Activated naive CD4-positive, alpha-beta T cell treated with anti-CD3 and anti-CD28 coated beads, Interleukin-2, amount 10 ng/mL, durations not matched to agents 7 days and 5 days (primary cell): ENCODE results near the gene CCDC158.
"Not testable (repeated sequence)": the region's sequence is repeated elsewhere in the genome, so short reads cannot be mapped to it uniquely, and the experiment has no call there.

Experiments
- CTCF ChIA-PET: fragments of 350-600 bp; sonication (Branson Sonifier 250); formaldehyde crosslinking; loops from one replicate; lab custom pipeline; 2021; ENCODE audit warnings: antibody characterized with exemption; lab: Charles Lee
- DNase-seq: peaks from one replicate; pipeline ENCODE4 v3.0.0-alpha.2; 2020
- H3K27ac Mint-ChIP-seq: one replicate; pipeline ENCODE4 v1.8.0; 2021; ENCODE audit warnings: mild to moderate bottlenecking, moderate library complexity, mixed read lengths
- H3K27me3 Mint-ChIP-seq: one replicate; pipeline ENCODE4 v1.8.0; 2021; ENCODE audit warnings: mild to moderate bottlenecking, mixed read lengths
- H3K36me3 Mint-ChIP-seq: one replicate; pipeline ENCODE4 v1.8.0; 2021; ENCODE audit warnings: mixed read lengths
- H3K4me1 Mint-ChIP-seq: one replicate; pipeline ENCODE4 v1.8.0; 2021; ENCODE audit warnings: mixed read lengths
- H3K4me3 Mint-ChIP-seq: one replicate; pipeline ENCODE4 v1.8.0; 2021; ENCODE audit warnings: mild to moderate bottlenecking, moderate library complexity, mixed read lengths
- H3K9me3 Mint-ChIP-seq: one replicate; pipeline ENCODE4 v1.8.0; 2021; ENCODE audit warnings: mixed read lengths

Gene CCDC158

DNA sequence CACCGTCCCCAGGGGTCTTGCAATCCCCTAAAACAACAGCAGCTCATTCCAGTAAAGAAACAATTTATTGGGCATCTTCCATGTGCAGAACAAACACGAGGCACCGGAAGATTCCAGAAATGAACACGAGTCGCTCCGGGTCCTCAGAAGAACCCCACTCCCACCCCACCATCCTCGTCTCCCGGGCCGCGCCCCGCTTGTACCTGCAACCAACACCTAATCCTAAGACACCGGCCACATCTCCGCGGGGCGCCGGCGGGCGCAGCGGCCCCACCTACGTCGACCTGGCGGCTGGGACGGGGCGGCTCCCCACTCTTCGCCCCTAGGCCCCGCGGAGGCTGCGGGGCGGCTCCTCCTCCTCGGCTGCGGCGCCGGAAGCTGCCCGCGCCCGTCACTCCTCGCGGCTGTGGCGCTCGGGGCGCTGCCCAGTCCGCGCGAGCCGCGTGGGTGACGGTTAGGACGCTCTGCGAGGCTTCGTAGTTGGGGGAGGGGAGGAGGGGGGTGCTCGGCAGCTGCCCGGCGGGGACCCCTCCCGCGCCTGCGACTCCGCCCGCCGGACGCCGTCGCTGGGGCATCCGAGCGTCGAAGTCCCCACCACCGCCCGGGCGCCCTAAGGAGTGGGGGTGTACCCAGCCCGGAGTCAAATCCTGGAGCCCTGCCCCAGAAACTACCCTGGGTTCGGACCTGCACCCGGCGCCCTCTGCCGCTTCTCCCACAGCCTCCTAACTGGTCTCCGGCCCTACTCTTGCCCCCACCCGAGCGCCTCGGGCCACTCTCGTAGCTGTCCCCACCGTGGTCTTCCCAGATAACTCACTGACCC is at the start of gene CCDC158:
TSS of gene CCDC158 (minus strand) at position 380 of the 820 bp plus-strand sequence. CDS start 17,934 bp downstream, outside the sequence.
- Mint-ChIP-seq H3K36me3 (no peaks in the 10 kb centered on the region), H3K9me3 (no peaks in the 10 kb centered on the region), H3K4me1 (peaks cover 7% of the 10 kb centered on the region), H3K27me3 (peaks cover 35% of the 10 kb centered on the region), H3K27ac (no peak within 1 kb of the TSS), H3K4me3 (peak within 1 kb of the TSS; percentile 36)
- CTCF ChIA-PET: interaction anchor here (1.5 kb wide), 1 partner anchor 10 kb away, joined by 4 read pairs; no protein-coding TSS in a partner anchor
- peak; percentile 33 for DNase-seq

DNA sequence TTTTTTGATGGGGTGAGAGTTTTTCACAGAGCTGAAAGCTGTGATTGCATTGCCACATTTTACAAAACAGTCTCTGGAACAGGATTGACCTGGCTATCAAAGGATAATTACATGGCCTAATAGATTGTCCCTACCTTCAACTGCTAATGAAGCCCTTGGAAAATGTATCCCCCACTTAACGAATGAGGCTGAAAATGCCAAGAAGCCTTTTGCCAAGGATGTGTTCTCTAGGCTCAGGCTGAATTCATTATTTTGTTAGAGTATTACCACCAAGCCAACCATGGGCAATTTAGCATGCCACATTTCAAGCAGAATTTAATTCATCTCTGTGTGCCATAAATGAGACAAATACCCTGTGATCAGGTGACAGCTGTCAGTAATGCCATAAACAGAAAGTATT is 49.6 kb upstream of the CCDC158 start:
- no peaks in the 10 kb centered on the region for H3K4me1 Mint-ChIP-seq
- no peaks in the 10 kb centered on the region for H3K9me3 Mint-ChIP-seq
- CTCF ChIA-PET: no interaction called here
- no peak overlapping the region for H3K27ac Mint-ChIP-seq
- H3K27me3 Mint-ChIP-seq: no peaks in the 10 kb centered on the region
- no peak for DNase-seq
- H3K36me3 Mint-ChIP-seq: no peaks in the 10 kb centered on the region
- H3K4me3 Mint-ChIP-seq: no peak overlapping the region

DNA sequence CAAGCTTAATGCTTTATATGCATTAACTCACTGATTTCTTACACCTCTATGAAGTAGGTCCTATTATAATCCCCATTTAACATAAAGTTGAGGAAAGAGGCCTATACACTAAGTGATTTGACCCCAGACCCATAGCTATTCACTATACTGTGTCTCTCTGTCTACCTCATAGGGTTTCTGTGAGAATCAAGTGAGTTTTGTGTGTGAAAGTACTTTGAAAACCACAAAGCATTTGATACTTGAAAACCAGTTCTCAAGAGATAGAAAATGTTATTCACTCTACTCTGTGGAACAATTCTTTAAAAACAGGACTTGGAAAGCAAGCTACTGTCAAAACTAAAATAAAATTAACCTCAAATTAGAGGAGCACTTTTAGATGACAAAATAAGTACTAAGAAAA is 49.1 kb upstream of the CCDC158 start:
- CTCF ChIA-PET: interaction anchor here (0.7 kb wide), 1 partner anchor 8 kb away, joined by 3 read pairs; no protein-coding TSS in a partner anchor

DNA sequence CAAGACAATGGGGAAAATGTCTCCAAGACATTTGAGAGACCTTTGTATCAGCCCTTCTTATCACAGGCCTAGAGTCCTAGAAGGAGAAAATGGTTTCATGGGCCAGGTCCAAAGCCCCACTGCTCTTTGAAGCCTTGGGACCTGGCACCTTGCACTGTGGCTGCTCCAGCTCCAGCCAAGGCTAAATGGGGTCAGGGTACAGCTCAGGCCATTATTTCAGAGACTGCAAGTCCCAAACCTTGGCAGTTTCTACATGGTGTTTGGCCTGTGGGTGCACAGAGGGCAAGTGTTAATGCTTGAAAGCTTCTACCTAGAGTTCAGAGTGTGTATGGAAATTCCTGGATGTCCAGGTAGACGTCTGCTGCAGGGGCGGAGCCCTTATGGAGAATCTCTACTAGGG is 42.6 kb upstream of the CCDC158 start:
- CTCF ChIA-PET: no interaction called here
- DNase-seq: no peak
- H3K36me3 Mint-ChIP-seq: no peaks in the 10 kb centered on the region

More for the DNA sequence above, 49.1 kb upstream of the CCDC158 start:
- Mint-ChIP-seq H3K27ac (no peak overlapping the region), H3K9me3 (no peaks in the 10 kb centered on the region), H3K27me3 (no peaks in the 10 kb centered on the region), H3K4me3 (no peak overlapping the region), H3K36me3 (no peaks in the 10 kb centered on the region), H3K4me1 (no peaks in the 10 kb centered on the region)
- no peak for DNase-seq

DNA sequence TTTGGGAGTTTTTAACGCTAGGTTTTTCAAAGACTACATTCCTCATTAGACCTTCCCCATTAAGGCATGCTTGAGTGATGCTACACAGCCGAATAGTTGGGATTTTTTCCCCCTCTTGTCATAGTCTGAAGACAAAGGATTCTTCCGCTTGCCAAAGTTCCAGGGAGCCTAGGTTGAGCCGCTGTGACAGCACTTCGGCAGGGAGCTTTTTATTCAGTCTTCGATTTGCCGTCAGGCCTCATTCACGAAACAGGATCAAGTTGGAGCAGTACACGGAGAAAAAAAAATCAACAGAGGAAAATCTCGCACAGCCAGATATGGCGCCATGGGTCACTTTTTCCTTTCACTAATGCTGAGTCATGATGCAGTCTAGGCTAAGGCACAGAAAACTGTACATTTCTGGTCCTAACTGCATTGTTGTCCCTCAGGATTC is 38.4 kb upstream of the CCDC158 start:
- Mint-ChIP-seq H3K27me3 (no peaks in the 10 kb centered on the region), H3K4me1 (no peaks in the 10 kb centered on the region), H3K4me3 (no peak overlapping the region), H3K27ac (no peak overlapping the region), H3K36me3 (no peaks in the 10 kb centered on the region), H3K9me3 (peaks cover 8% of the 10 kb centered on the region)
- no peak for DNase-seq
- CTCF ChIA-PET: no interaction called here

More for the DNA sequence above, 42.6 kb upstream of the CCDC158 start:
- no peaks in the 10 kb centered on the region for H3K27me3 Mint-ChIP-seq
- no peak overlapping the region for H3K4me3 Mint-ChIP-seq
- H3K9me3 Mint-ChIP-seq: peaks cover 11% of the 10 kb centered on the region
- no peaks in the 10 kb centered on the region for H3K4me1 Mint-ChIP-seq
- no peak overlapping the region for H3K27ac Mint-ChIP-seq

DNA sequence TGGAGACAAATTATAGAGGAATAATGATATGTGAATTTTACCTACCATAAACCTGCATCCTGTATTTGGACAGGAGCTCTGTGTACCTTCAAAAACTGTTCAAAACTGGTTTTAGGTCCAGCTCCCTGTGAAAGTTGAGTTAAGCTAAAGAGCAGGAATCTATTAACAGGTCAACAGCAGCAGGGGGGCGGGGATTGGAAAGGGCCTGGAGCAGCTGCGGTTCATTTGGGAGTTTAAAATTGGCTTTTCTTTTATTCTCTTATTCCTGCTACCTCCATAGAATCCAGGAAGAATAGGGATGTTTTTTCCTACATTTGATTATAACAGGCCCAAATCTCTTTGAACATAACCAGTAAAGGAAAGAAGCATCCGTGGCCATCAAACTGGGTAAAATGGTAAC is 37.9 kb upstream of the CCDC158 start:
- H3K9me3 Mint-ChIP-seq: peaks cover 8% of the 10 kb centered on the region
- CTCF ChIA-PET: no interaction called here
- H3K27me3 Mint-ChIP-seq: no peaks in the 10 kb centered on the region
- H3K4me1 Mint-ChIP-seq: no peaks in the 10 kb centered on the region
- H3K27ac Mint-ChIP-seq: no peak overlapping the region
- H3K4me3 Mint-ChIP-seq: no peak overlapping the region
- DNase-seq: no peak
- H3K36me3 Mint-ChIP-seq: no peaks in the 10 kb centered on the region

DNA sequence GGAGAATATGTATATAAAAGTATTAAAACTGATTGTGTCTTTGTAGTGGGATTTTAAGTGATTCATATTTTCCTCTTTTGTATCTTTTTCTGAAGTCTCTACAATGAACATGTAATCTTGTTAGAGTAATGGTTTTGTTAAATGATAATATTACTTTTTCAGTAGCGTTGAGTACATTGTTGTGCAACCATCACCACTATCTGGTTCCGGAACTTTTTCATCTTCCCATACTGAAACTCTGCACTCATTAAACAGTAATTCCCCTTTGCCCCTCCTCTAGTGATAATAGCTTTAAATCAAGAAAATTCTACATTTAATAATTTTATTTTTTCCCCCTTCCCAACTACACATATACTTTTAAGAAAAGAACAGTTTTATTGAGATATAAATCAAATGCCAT is 37.4 kb upstream of the CCDC158 start:
- H3K27ac Mint-ChIP-seq: no peak overlapping the region
- no peak for DNase-seq
- H3K4me3 Mint-ChIP-seq: no peak overlapping the region
- H3K9me3 Mint-ChIP-seq: peaks cover 7% of the 10 kb centered on the region
- no peaks in the 10 kb centered on the region for H3K27me3 Mint-ChIP-seq
- no peaks in the 10 kb centered on the region for H3K4me1 Mint-ChIP-seq
- H3K36me3 Mint-ChIP-seq: no peaks in the 10 kb centered on the region
- CTCF ChIA-PET: no interaction called here

DNA sequence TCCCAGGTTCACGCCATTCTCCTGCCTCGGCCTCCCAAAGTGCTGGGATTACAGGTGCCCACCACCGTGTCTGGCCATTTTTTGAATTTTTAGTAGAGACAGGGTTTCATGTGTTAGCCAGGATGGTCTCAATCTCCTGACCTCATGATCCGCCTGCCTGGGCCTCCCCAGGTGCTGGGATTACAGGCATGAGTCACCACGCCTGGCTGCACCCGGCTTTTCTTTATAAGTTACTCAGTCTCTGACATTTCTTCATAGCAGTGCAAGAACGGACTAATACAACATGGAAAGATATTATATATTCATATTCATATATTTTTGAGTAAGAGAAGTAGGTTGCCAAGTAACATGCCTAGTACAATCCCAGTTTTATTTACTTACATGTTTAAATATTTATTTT is 36.9 kb upstream of the CCDC158 start:
- Mint-ChIP-seq H3K27me3 (no peaks in the 10 kb centered on the region), H3K36me3 (no peaks in the 10 kb centered on the region), H3K4me3 (no peak overlapping the region), H3K9me3 (peaks cover 3% of the 10 kb centered on the region), H3K27ac (no peak overlapping the region), H3K4me1 (no peaks in the 10 kb centered on the region)
- DNase-seq: no peak
- CTCF ChIA-PET: no interaction called here

DNA sequence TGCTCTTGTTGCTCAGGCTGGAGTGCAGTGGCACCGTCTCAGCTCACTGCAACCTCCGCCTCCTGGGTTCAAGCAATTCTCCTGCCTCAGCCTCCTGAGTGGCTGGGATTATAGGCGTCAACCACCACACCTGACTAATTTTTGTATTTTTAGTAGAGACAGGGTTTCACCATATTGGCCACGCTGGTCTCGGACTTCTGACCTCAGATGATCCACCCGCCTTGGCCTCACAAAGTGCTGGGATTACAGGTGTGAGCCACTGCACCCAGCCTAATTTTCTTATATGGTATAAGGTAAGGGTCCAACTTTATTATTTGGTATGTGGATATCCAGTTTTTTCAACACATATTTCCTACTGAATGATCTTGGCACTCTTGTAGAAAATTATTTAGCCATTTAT is 33.1 kb upstream of the CCDC158 start:
- H3K4me3 Mint-ChIP-seq, H3K27me3 Mint-ChIP-seq, H3K36me3 Mint-ChIP-seq, H3K9me3 Mint-ChIP-seq, H3K4me1 Mint-ChIP-seq, CTCF ChIA-PET, DNase-seq, H3K27ac Mint-ChIP-seq: not testable (repeated sequence)

DNA sequence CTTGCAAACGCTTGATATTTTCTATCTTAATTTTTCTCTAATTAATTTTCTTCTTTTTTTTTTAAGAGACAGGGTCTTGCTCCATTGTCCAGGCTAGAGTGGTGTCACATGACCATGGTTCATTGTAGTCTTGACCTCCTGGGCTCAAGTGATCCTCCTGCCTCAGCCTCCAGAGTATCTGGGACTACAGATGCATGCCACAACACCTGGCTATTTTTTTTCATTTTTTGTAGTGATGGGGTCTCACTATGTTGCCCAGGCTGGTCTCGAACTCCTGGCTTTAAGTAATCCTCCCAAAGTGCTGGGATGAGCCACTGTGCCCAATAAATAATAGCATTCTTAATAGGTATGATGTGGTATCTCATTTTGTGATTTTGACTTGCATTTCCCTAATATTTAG is 32.3 kb upstream of the CCDC158 start:
- no peaks in the 10 kb centered on the region for H3K4me1 Mint-ChIP-seq
- H3K27ac Mint-ChIP-seq: no peak overlapping the region
- CTCF ChIA-PET: interaction anchor here (0.6 kb wide), 1 partner anchor 317 kb away, joined by 4 read pairs; no protein-coding TSS in a partner anchor
- no peaks in the 10 kb centered on the region for H3K36me3 Mint-ChIP-seq
- H3K9me3 Mint-ChIP-seq: no peaks in the 10 kb centered on the region
- no peaks in the 10 kb centered on the region for H3K27me3 Mint-ChIP-seq
- no peak overlapping the region for H3K4me3 Mint-ChIP-seq
- DNase-seq: no peak

DNA sequence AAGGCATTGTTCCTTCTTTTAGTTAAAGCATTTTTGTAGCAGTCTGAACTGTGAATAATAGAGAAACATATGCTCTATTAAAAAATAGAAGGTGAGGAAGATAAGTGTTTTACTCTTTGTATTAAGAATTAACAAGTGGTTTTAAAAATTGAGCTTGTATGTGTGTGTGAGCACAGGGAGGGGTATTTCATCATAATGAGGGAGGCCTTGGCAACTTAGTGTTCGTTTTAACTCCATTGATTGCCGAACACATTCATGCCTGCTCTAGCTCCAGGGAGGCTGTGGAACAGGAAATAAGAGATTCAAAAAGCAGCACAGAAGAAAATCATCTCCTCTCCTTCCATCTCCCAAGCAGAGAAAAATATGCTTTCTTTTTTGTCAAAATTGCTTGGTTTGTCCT is 28.9 kb upstream of the CCDC158 start:
- Mint-ChIP-seq H3K27ac (no peak overlapping the region), H3K9me3 (no peaks in the 10 kb centered on the region), H3K4me1 (no peaks in the 10 kb centered on the region), H3K36me3 (no peaks in the 10 kb centered on the region), H3K4me3 (no peak overlapping the region), H3K27me3 (no peaks in the 10 kb centered on the region)
- CTCF ChIA-PET: no interaction called here
- no peak for DNase-seq

DNA sequence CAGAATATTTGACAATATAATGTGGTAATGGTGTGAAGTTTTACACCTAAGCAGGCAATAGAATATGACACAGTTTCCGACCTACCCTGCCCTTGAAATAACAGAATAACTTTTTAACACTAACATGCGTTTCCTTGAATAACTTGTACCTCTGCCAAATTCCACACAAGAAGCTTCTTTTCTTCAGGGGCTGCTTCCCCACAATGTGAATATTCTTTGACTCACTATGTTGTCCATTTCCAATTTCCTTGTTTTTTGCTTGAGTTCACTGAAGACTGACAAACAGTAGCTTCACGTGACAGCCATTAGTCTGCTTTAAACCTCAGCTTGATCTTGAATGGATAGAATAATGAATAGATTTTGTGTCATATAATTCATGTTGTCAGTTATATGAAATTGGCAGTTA is 28.4 kb upstream of the CCDC158 start:
- CTCF ChIA-PET: no interaction called here
- no peak overlapping the region for H3K27ac Mint-ChIP-seq
- no peaks in the 10 kb centered on the region for H3K36me3 Mint-ChIP-seq
- no peak for DNase-seq
- H3K4me1 Mint-ChIP-seq: no peaks in the 10 kb centered on the region
- H3K4me3 Mint-ChIP-seq: no peak overlapping the region
- no peaks in the 10 kb centered on the region for H3K9me3 Mint-ChIP-seq
- no peaks in the 10 kb centered on the region for H3K27me3 Mint-ChIP-seq

DNA sequence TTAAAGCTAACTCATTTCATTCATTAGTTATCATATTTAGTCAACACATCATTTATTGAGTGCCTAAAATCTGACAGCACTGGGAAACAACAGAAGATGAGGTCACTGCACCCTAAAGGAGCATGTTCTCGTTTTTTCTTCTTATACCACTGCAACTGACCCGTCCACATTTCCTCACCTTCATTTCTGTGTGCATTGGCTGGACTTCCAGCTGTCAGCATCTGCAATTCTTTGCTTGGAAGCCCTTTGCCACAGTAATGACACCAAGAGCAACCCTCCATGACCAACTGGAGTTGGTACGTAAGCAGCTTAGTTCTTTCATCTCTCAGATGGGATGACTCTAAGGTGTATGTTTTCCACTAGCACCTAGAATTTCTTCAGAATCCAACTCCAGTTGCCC is 27.3 kb upstream of the CCDC158 start:
- no peak for DNase-seq
- H3K4me3 Mint-ChIP-seq: no peak overlapping the region
- CTCF ChIA-PET: interaction anchor here (1.0 kb wide), 1 partner anchor 56 kb away, joined by 3 read pairs; no protein-coding TSS in a partner anchor
- H3K9me3 Mint-ChIP-seq: no peaks in the 10 kb centered on the region
- no peak overlapping the region for H3K27ac Mint-ChIP-seq
- no peaks in the 10 kb centered on the region for H3K27me3 Mint-ChIP-seq
- H3K4me1 Mint-ChIP-seq: no peaks in the 10 kb centered on the region
- H3K36me3 Mint-ChIP-seq: no peaks in the 10 kb centered on the region

DNA sequence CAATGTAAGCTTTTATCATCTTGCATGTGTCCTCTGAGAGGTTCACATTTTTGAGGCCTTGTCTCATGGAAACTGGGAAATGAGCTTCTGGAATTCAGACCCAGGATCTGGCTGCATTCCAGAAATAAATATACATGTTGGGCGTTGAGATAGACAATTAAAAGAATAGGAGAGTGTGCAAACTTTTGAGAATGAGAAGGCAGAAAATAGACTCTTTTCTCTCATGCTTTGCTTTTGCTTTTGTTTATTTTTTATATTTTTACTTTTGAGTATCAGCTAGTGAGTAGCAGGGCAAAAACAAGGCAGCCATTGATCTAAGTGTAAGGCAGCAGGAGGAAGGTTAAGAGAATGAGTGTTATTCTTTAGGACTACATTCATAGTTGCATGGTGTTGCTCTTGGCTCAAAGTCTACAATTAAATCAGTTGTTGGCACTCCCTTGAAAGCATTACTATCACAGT is 26.5 kb upstream of the CCDC158 start:
- Mint-ChIP-seq H3K36me3 (no peaks in the 10 kb centered on the region), H3K4me3 (no peak overlapping the region), H3K9me3 (no peaks in the 10 kb centered on the region), H3K27ac (no peak overlapping the region), H3K4me1 (no peaks in the 10 kb centered on the region), H3K27me3 (no peaks in the 10 kb centered on the region)
- no peak for DNase-seq
- CTCF ChIA-PET: no interaction called here

DNA sequence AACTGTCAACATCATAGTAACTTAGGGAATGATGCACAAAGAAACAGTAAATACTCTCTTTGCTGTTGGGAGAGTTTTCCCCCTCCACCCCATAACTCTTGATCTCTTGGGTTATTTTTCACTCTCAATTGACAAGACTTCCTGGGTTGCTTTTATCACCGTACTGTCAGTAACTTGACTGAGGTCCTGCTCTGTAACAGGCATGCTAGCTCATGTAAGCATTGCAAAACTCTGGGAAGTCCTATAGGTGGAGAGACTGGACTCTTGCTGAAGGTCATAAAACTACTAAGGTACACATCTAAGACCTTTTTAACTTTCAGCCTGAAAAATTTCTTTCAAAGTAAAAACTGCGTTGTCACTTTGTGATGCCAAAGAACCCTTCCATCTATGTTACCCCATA is 25.0 kb upstream of the CCDC158 start:
- Mint-ChIP-seq H3K9me3 (no peaks in the 10 kb centered on the region), H3K4me3 (no peak overlapping the region)
- CTCF ChIA-PET: no interaction called here

More for the DNA sequence above, 25.0 kb upstream of the CCDC158 start:
- Mint-ChIP-seq H3K36me3 (no peaks in the 10 kb centered on the region), H3K27me3 (no peaks in the 10 kb centered on the region), H3K4me1 (no peaks in the 10 kb centered on the region), H3K27ac (no peak overlapping the region)
- DNase-seq: no peak
